HEK293 (cell line): ENCODE results near the gene CHRNE.
A peak's percentile ranks its signal among the peaks of the same experiment; 100 is the strongest.

Source experiments
- HOXD13 ChIP-seq: sonication (generic); formaldehyde crosslinking; IDR thresholded peaks from 2 replicates; pipeline ENCODE4 v1.8.0; 2022; ENCODE audit warnings: missing genetic modification reagents, borderline replicate concordance
- RBAK ChIP-seq: fragments of 450-650 bp; formaldehyde crosslinking; IDR thresholded peaks from 2 replicates; pipeline ENCODE4 v1.5.1; 2016; ENCODE audit warnings: missing biosample characterization, missing genetic modification characterization
- SP7 ChIP-seq: fragments of 450-650 bp; formaldehyde crosslinking; IDR thresholded peaks from 2 replicates; pipeline ENCODE4 v1.5.1; 2016; ENCODE audit warnings: missing biosample characterization, missing genetic modification characterization
- ZNF341 ChIP-seq: fragments of 450-650 bp; formaldehyde crosslinking; IDR thresholded peaks from 2 replicates; pipeline ENCODE4; 2016; ENCODE audit warnings: low read depth, missing biosample characterization, missing genetic modification characterization
- ZNF391 ChIP-seq: fragments of 450-650 bp; formaldehyde crosslinking; IDR thresholded peaks from 2 replicates; pipeline ENCODE4 v1.5.1; 2016; ENCODE audit warnings: low read depth, missing biosample characterization, missing genetic modification characterization, borderline replicate concordance
- ZNF404 ChIP-seq: fragments of 450-650 bp; formaldehyde crosslinking; IDR thresholded peaks from 2 replicates; pipeline ENCODE4 v1.5.1; 2017; ENCODE audit warnings: missing biosample characterization, missing genetic modification characterization
- ZNF521 ChIP-seq: fragments of 450-650 bp; formaldehyde crosslinking; IDR thresholded peaks from 2 replicates; pipeline ENCODE4 v1.5.1; 2017; ENCODE audit warnings: missing biosample characterization, mild to moderate bottlenecking, missing genetic modification characterization
- ZNF585B ChIP-seq: fragments of 450-650 bp; formaldehyde crosslinking; IDR thresholded peaks from 2 replicates; pipeline ENCODE4 v1.5.1; 2016; ENCODE audit warnings: missing biosample characterization, missing genetic modification characterization
- ZNF624 ChIP-seq: fragments of 450-650 bp; formaldehyde crosslinking; IDR thresholded peaks from 2 replicates; pipeline ENCODE4 v1.5.1; 2017; ENCODE audit warnings: missing biosample characterization, missing genetic modification characterization
- ZNF629 ChIP-seq: fragments of 450-650 bp; formaldehyde crosslinking; IDR thresholded peaks from 2 replicates; pipeline ENCODE4 v1.5.1; 2017; ENCODE audit warnings: missing biosample characterization, missing genetic modification characterization
- ZNF654 ChIP-seq: fragments of 450-650 bp; formaldehyde crosslinking; IDR thresholded peaks from 2 replicates; pipeline ENCODE4 v1.5.1; 2016; ENCODE audit warnings: low read depth, missing biosample characterization, missing genetic modification characterization
- ZNF747 ChIP-seq: fragments of 450-650 bp; formaldehyde crosslinking; IDR thresholded peaks from 2 replicates; pipeline ENCODE4 v1.5.1; 2016; ENCODE audit warnings: missing biosample characterization, missing genetic modification characterization
- TF ChIP-seq, protein P1 (sequence below): fragments of 450-650 bp; formaldehyde crosslinking; conservative IDR thresholded peaks from 2 replicates; pipeline ENCODE4 v1.5.1; 2016; ENCODE audit warnings: low read depth, missing biosample characterization, missing genetic modification characterization
- TF ChIP-seq, protein P2 (sequence below): fragments of 450-650 bp; formaldehyde crosslinking; IDR thresholded peaks from 2 replicates; pipeline ENCODE4 v1.5.0; 2017; ENCODE audit warnings: missing biosample characterization, missing genetic modification characterization, borderline replicate concordance
- TF ChIP-seq, protein P3 (sequence below): fragments of 450-650 bp; formaldehyde crosslinking; IDR thresholded peaks from 2 replicates; pipeline ENCODE4 v1.5.1; 2017; ENCODE audit warnings: missing biosample characterization, missing genetic modification characterization
- TF ChIP-seq, protein P4 (sequence below): fragments of 450-650 bp; formaldehyde crosslinking; IDR thresholded peaks from 2 replicates; pipeline ENCODE4 v1.5.1; 2016; ENCODE audit warnings: missing biosample characterization, missing genetic modification characterization
- TF ChIP-seq, protein P5 (sequence below): fragments of 450-650 bp; IDR thresholded peaks from 2 replicates; pipeline ENCODE4 v1.5.1; 2018; ENCODE audit warnings: missing biosample characterization, missing genetic modification characterization
- TF ChIP-seq, protein P6 (sequence below): fragments of 450-650 bp; formaldehyde crosslinking; IDR thresholded peaks from 2 replicates; pipeline ENCODE4 v1.5.1; 2017; ENCODE audit warnings: missing biosample characterization, missing genetic modification characterization
- TF ChIP-seq, protein P7 (sequence below): fragments of 450-650 bp; formaldehyde crosslinking; IDR thresholded peaks from 2 replicates; pipeline ENCODE4 v1.5.1; 2016; ENCODE audit warnings: missing biosample characterization, missing genetic modification characterization, low read depth
- TF ChIP-seq, protein P8 (sequence below): fragments of 450-650 bp; formaldehyde crosslinking; IDR thresholded peaks from 2 replicates; pipeline ENCODE4 v1.5.1; 2017; ENCODE audit warnings: missing biosample characterization, missing genetic modification characterization

CHRNE gene

DNA sequence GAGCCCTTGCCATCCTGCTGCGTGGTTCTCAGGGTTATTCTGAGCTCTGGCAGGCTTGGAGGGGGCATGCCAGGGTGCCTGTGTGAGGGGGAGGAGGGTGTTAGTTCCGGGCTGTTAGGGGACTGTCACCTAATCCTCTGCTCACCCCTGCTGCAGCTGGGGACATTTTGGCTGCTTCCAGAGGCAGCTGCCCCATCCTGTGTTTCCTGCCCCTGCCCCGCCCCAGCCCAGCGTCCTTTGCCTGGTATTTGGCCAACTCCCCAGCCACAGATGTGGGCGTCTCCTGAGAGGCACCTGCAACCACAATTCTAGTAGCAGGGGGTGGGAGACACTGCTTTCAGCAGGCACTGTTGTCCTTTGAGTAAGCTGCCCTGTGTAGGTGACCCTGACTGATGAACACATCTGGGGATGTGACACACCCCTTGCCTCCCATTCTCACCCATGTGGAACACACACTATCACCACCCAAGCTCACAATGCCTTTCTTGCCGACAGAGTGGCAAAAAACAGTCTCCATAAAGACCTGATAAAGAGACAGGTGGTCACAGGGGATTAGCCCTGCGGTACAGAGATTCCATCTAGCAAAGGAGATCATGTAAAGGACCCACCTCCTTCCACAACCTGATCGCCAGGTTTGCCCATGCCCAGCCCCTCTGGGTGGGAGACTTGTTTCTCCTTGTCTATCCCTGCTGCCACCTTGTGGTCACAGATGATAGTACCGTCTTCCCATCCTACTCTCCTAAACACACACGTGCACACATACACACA is at the start of gene CHRNE (continued):
- TF ChIP-seq, protein P1, sequence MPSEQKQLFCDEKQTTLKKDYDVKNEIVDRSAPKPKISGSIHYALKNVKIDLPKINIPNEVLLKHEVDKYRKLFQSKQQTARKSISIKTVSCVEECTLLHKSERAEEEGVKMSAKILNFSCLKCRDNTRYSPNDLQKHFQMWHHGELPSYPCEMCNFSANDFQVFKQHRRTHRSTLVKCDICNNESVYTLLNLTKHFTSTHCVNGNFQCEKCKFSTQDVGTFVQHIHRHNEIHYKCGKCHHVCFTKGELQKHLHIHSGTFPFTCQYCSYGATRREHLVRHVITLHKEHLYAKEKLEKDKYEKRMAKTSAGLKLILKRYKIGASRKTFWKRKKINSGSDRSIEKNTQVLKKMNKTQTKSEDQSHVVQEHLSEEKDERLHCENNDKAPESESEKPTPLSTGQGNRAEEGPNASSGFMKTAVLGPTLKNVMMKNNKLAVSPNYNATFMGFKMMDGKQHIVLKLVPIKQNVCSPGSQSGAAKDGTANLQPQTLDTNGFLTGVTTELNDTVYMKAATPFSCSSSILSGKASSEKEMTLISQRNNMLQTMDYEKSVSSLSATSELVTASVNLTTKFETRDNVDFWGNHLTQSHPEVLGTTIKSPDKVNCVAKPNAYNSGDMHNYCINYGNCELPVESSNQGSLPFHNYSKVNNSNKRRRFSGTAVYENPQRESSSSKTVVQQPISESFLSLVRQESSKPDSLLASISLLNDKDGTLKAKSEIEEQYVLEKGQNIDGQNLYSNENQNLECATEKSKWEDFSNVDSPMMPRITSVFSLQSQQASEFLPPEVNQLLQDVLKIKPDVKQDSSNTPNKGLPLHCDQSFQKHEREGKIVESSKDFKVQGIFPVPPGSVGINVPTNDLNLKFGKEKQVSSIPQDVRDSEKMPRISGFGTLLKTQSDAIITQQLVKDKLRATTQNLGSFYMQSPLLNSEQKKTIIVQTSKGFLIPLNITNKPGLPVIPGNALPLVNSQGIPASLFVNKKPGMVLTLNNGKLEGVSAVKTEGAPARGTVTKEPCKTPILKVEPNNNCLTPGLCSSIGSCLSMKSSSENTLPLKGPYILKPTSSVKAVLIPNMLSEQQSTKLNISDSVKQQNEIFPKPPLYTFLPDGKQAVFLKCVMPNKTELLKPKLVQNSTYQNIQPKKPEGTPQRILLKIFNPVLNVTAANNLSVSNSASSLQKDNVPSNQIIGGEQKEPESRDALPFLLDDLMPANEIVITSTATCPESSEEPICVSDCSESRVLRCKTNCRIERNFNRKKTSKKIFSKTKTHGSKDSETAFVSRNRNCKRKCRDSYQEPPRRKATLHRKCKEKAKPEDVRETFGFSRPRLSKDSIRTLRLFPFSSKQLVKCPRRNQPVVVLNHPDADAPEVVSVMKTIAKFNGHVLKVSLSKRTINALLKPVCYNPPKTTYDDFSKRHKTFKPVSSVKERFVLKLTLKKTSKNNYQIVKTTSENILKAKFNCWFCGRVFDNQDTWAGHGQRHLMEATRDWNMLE (tag by site-specific recombination), result no peak
- TF ChIP-seq ZNF629 (tag by site-specific recombination) (no peak), ZNF404 (tag by site-specific recombination) (no peak), HOXD13 (CRISPR knock-in tag) (no peak), ZNF341 (tag by site-specific recombination) (no peak), ZNF391 (tag by site-specific recombination) (no peak), ZNF585B (tag by site-specific recombination) (no peak), RBAK (tag by site-specific recombination) (no peak), SP7 (peak; percentile 45; the same call in 1 of the 2 replicates), ZNF654 (tag by site-specific recombination) (peak; percentile 76), ZNF521 (no peak), ZNF624 (tag by site-specific recombination) (no peak), ZNF747 (tag by site-specific recombination) (no peak)
- TF ChIP-seq, protein P2, sequence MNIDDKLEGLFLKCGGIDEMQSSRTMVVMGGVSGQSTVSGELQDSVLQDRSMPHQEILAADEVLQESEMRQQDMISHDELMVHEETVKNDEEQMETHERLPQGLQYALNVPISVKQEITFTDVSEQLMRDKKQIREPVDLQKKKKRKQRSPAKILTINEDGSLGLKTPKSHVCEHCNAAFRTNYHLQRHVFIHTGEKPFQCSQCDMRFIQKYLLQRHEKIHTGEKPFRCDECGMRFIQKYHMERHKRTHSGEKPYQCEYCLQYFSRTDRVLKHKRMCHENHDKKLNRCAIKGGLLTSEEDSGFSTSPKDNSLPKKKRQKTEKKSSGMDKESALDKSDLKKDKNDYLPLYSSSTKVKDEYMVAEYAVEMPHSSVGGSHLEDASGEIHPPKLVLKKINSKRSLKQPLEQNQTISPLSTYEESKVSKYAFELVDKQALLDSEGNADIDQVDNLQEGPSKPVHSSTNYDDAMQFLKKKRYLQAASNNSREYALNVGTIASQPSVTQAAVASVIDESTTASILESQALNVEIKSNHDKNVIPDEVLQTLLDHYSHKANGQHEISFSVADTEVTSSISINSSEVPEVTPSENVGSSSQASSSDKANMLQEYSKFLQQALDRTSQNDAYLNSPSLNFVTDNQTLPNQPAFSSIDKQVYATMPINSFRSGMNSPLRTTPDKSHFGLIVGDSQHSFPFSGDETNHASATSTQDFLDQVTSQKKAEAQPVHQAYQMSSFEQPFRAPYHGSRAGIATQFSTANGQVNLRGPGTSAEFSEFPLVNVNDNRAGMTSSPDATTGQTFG (tag by site-specific recombination), result no peak
- TF ChIP-seq, protein P3, sequence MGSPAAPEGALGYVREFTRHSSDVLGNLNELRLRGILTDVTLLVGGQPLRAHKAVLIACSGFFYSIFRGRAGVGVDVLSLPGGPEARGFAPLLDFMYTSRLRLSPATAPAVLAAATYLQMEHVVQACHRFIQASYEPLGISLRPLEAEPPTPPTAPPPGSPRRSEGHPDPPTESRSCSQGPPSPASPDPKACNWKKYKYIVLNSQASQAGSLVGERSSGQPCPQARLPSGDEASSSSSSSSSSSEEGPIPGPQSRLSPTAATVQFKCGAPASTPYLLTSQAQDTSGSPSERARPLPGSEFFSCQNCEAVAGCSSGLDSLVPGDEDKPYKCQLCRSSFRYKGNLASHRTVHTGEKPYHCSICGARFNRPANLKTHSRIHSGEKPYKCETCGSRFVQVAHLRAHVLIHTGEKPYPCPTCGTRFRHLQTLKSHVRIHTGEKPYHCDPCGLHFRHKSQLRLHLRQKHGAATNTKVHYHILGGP (tag by site-specific recombination), result no peak
- TF ChIP-seq, protein P4, sequence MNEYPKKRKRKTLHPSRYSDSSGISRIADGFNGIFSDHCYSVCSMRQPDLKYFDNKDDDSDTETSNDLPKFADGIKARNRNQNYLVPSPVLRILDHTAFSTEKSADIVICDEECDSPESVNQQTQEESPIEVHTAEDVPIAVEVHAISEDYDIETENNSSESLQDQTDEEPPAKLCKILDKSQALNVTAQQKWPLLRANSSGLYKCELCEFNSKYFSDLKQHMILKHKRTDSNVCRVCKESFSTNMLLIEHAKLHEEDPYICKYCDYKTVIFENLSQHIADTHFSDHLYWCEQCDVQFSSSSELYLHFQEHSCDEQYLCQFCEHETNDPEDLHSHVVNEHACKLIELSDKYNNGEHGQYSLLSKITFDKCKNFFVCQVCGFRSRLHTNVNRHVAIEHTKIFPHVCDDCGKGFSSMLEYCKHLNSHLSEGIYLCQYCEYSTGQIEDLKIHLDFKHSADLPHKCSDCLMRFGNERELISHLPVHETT (tag by site-specific recombination), result no peak
- TF ChIP-seq, protein P5, sequence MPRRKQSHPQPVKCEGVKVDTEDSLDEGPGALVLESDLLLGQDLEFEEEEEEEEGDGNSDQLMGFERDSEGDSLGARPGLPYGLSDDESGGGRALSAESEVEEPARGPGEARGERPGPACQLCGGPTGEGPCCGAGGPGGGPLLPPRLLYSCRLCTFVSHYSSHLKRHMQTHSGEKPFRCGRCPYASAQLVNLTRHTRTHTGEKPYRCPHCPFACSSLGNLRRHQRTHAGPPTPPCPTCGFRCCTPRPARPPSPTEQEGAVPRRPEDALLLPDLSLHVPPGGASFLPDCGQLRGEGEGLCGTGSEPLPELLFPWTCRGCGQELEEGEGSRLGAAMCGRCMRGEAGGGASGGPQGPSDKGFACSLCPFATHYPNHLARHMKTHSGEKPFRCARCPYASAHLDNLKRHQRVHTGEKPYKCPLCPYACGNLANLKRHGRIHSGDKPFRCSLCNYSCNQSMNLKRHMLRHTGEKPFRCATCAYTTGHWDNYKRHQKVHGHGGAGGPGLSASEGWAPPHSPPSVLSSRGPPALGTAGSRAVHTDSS (tag by site-specific recombination), result no peak
- TF ChIP-seq, protein P6, sequence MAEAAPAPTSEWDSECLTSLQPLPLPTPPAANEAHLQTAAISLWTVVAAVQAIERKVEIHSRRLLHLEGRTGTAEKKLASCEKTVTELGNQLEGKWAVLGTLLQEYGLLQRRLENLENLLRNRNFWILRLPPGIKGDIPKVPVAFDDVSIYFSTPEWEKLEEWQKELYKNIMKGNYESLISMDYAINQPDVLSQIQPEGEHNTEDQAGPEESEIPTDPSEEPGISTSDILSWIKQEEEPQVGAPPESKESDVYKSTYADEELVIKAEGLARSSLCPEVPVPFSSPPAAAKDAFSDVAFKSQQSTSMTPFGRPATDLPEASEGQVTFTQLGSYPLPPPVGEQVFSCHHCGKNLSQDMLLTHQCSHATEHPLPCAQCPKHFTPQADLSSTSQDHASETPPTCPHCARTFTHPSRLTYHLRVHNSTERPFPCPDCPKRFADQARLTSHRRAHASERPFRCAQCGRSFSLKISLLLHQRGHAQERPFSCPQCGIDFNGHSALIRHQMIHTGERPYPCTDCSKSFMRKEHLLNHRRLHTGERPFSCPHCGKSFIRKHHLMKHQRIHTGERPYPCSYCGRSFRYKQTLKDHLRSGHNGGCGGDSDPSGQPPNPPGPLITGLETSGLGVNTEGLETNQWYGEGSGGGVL (tag by site-specific recombination), result no peak
- TF ChIP-seq, protein P7, sequence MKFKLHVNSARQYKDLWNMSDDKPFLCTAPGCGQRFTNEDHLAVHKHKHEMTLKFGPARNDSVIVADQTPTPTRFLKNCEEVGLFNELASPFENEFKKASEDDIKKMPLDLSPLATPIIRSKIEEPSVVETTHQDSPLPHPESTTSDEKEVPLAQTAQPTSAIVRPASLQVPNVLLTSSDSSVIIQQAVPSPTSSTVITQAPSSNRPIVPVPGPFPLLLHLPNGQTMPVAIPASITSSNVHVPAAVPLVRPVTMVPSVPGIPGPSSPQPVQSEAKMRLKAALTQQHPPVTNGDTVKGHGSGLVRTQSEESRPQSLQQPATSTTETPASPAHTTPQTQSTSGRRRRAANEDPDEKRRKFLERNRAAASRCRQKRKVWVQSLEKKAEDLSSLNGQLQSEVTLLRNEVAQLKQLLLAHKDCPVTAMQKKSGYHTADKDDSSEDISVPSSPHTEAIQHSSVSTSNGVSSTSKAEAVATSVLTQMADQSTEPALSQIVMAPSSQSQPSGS (tag by site-specific recombination), result no peak
- TF ChIP-seq, protein P8, sequence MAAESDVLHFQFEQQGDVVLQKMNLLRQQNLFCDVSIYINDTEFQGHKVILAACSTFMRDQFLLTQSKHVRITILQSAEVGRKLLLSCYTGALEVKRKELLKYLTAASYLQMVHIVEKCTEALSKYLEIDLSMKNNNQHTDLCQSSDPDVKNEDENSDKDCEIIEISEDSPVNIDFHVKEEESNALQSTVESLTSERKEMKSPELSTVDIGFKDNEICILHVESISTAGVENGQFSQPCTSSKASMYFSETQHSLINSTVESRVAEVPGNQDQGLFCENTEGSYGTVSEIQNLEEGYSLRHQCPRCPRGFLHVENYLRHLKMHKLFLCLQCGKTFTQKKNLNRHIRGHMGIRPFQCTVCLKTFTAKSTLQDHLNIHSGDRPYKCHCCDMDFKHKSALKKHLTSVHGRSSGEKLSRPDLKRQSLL (tag by site-specific recombination), result no peak
